Inflammatory macrophage treated with lipopolysaccharide for 4 hours (primary cell): ENCODE data around the gene PELO.

Source experiments
- DNase-seq: peaks from one replicate; pipeline ENCODE4 v3.0.0-alpha.2; 2020

Gene PELO

GRCh38 chr5:52772668-52773067 lies 15.0 kb upstream of the PELO start:
- DNase-seq, result no peak

- DNase-seq, result no peak
These were observed 14.4 kb upstream of the PELO start for GRCh38 chr5:52773342-52773741.

DNA sequence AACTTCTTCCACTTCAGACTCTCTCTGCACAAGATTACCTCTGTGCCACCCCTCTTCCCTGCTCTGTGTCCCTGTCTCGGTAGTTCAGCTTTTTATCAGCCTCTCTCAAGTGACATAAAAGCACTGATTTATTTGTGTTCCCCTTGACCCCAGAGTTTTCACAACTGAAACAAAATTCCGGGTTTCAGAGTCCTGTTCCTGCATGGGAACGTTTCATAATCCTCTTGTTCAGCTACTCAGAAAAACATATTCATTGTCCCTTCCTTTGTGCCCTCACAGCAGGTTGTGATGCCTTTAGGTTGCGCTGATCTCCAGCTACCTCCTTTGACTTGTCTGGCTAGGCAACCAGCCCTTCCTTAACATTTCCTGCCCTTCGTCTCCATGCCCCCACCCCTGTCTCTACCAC lies 13.7 kb upstream of the PELO start:
- no peak for DNase-seq

- no peak for DNase-seq
These were observed 11.6 kb upstream of the PELO start for GRCh38 chr5:52776116-52776515.

DNA sequence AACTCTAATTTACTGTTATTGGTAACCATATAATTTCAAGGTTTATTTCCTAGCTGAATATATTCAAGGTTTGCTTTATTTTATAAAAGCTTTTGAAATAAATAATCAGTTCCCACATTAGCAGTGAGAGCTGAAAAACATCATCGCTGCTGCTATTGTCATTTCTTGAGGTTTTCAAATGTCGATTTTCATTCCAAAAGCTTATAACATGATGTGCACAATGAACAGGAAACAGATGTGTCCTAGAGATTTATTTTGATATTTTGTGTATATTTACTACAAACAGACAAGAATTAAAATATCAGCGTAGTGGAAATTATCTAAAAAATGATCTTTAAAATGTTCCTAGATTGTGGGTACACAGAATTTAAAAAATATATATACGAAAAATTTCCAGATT lies 10.5 kb upstream of the PELO start:
- no peak for DNase-seq

DNA sequence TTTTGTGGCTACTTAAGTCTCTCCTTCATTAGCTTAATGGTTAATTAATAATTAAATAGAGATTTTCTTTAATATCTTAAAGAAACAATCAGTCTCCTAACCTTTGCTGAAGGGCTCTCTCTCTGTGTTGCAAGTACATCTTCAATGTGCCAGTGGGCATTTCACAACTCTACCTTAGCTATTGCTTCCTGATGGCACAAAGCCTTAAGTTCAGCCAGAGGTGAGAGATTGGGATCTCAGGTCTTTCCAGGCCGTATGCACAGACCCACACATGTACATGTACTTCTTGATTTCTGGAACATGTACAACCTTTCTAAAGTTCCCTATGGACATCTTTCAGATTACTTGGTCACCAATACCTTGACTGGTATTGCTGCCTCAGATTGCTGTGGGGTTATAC lies 8.9 kb upstream of the PELO start:
- no peak for DNase-seq

DNA sequence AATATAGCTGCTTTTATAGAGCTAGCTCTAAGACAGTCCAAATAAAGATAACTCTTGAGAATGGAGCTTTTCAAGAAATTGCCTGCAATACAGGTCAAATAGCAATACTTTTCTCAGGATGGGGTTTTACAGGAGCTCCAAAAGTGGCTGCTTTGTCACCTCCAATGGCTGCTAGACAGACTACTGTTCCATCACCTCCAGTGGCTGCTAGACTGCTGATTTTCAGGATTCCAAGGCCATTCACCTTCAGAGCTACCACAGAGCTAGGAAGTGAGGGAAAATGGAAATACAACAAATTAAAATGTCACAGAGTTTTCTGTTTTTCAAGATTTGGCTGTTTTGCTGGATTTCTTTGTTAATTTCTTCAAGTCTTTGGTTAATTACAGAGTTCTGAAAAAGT lies 8.5 kb upstream of the PELO start:
- DNase-seq, result no peak

- DNase-seq, result no peak
These were observed 4.3 kb upstream of the PELO start for GRCh38 chr5:52783226-52783959.

GRCh38 chr5:52784737-52785136 lies 3.0 kb upstream of the PELO start:
- no peak for DNase-seq

- no peak for DNase-seq
These were observed 1.3 kb upstream of the PELO start for GRCh38 chr5:52786391-52786790.

GRCh38 chr5:52786949-52787599 lies 642 bp upstream of the PELO start:
- DNase-seq, result peak; percentile 30

DNA sequence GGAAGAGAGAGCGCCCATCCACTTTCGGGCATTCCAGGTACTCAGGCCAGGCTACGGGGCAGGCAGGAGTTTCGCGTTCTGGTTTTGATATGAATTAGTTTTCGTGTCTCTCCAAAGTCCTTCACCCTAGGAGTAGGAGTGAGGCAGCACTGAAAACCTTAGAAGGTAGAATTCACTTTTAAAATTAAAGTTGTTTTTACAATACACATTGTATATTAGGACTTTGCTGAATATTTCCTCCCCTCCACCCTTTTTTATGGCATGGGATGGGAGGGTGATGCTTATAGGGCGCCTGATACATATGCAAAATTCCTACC lies 747 bp downstream of the PELO start:
- no peak for DNase-seq

- no peak for DNase-seq
These were observed 1.7 kb downstream of the PELO start for GRCh38 chr5:52789378-52789777.

- DNase-seq, result peak; percentile 59
These were observed 2.1 kb downstream of the PELO start for GRCh38 chr5:52789851-52790250.

- DNase-seq, result no peak
These were observed 3.6 kb downstream of the PELO start for GRCh38 chr5:52791366-52791765.

GRCh38 chr5:52794519-52794918 lies 6.8 kb downstream of the PELO start:
- peak; percentile 83 for DNase-seq

DNA sequence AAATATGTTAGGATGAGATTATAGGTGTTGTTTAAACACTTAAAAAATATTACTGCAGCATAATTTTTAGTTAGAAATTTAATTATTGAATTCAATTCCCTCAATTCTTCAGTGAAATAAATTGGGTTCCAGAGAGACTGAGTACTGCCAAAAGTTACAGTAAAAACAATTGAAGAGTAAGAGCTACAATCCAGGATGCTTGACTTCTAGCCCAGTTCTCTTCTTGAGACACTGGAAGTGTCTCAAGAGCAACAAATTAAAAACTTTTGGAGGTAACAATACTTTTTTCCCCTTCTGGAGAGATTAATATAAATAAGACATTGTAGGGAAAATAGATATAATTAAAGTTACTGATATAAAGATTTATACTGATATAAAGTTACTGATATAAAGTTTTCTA lies 8.3 kb downstream of the PELO start:
- no peak for DNase-seq

DNA sequence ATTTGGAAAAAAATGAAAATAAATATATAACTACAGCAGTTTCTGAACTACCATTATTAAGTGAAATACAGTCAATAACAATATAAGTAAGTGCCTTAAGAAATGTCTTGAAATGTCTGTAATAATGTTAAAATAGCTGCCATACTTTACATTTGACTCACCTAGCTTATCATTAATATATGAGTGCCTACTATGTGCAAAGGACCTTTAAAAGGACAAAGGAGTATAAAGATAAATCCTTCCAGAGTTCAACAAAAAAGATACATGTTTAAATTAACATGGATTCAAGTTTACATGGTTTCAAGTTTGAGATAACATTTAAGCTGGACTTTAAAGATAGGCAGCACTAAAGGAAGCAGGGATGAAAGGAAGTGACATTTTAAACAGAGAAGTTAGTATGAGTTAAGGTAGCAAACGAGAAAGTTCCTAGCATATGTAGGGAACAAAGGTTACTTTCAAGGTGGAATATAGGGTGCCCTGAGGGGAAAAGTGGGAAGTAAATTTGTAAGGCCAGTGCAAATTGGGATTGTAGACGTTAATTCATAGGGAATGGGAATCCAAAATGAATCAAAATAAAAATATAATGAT lies 8.9 kb downstream of the PELO start:
- DNase-seq, result no peak

GRCh38 chr5:52798938-52799337 lies 11.2 kb downstream of the PELO start:
- peak; percentile 35 for DNase-seq

- peak; percentile 25 for DNase-seq
These were observed 11.8 kb downstream of the PELO start for GRCh38 chr5:52799358-52799982.

- DNase-seq, result peak; percentile 99
These were observed 12.3 kb downstream of the PELO start for GRCh38 chr5:52799983-52800393.

GRCh38 chr5:52800394-52801213 lies 12.9 kb downstream of the PELO start:
- DNase-seq, result peak; percentile 64

- DNase-seq, result no peak
These were observed 13.6 kb downstream of the PELO start for GRCh38 chr5:52801329-52801728.
